Cardiac fibroblast (primary cell): ENCODE data around the gene CAPN2.

ENCODE experiments used
- DNase-seq, 2 donors: peaks; one replicate each; pipeline versions ENCODE4 v3.0.0 to v3.0.0-alpha.2; 2010; ENCODE audit warnings: low read depth in 2 of 2
- H3K4me3 ChIP-seq, 2 donors: replicated peaks in 1 of 2; 1 replicate in 1 of 2; 2 replicates in 1 of 2; pipeline ENCODE4 v1.5.1; 2011; ENCODE audit warnings: low read depth in 2 of 2, low read length in 2 of 2, mild to moderate bottlenecking in 2 of 2, moderate library complexity in 1 of 2
- CTCF ChIP-seq: IDR thresholded peaks from one replicate; pipeline ENCODE4 v1.5.1; 2011; ENCODE audit warnings: low read depth, mild to moderate bottlenecking, low read length, inconsistent platforms

CAPN2 gene

DNA sequence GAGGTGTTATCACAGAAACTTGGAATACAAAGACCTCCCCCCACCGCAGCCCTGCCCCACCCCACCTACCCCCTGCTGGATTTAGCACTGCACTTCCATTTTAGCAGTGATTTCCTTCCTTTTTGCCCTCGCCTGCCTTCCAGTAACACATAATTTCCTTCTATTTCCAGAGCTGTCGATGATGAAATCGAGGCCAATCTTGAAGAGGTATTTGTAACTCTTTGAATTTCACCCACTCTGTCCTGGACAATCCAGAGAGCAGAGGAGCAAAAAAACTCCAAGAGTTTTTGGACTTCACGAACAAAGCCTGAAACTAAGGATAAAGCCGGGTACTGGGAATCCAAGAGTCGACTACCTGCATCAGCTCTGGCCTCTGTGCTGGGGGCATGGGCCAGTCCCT lies 49.1 kb downstream of the CAPN2 start:
- peak in 1 of 2 donors; percentile 33 for DNase-seq
- no peak for TF ChIP-seq CTCF
- no peak overlapping the region for H3K4me3 ChIP-seq

- no peak for DNase-seq
- no peak for TF ChIP-seq CTCF
Measured at GRCh38 chr1:223763251-223763650, 50.9 kb downstream of the CAPN2 start.

GRCh38 chr1:223763881-223764280 lies 51.5 kb downstream of the CAPN2 start:
- no peak for DNase-seq
- no peak overlapping the region for H3K4me3 ChIP-seq
- TF ChIP-seq CTCF = no peak

More at GRCh38 chr1:223763251-223763650, 50.9 kb downstream of the CAPN2 start:
- H3K4me3 ChIP-seq = no peak overlapping the region

DNA sequence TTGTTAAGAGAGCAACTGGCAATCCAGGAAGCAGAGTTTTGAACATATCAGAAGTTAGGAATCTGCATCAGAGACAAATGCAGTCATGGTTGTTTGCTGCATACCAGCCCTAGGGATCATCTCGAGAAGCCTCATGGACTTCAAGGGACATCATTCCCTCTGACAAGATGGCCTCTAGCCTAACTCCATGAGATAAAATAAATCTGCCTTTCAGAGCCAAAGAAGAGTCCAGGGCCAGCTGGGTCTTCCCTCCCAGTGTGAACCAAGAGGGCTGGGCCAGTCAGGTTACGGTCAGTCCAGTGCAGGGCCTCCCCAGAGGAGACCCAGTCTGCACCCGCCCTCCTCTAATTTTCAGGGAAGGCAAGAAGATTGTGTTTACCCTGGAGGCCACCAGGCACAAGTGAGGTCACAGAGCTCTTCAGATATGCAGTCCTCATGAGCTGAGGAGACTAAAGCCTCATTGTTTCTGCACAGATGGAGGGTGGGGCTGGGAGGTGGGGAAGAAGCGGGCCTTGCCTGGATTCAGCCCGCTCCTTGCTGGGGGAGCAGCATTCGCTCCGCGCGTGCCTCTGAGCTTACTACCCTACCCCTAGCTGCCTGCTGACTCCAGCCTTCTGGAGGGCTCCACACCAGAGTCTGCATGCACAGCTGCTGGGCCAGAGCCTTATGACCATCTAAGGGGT lies 52.8 kb downstream of the CAPN2 start:
- H3K4me3 ChIP-seq = no peak overlapping the region
- no peak for TF ChIP-seq CTCF

DNA sequence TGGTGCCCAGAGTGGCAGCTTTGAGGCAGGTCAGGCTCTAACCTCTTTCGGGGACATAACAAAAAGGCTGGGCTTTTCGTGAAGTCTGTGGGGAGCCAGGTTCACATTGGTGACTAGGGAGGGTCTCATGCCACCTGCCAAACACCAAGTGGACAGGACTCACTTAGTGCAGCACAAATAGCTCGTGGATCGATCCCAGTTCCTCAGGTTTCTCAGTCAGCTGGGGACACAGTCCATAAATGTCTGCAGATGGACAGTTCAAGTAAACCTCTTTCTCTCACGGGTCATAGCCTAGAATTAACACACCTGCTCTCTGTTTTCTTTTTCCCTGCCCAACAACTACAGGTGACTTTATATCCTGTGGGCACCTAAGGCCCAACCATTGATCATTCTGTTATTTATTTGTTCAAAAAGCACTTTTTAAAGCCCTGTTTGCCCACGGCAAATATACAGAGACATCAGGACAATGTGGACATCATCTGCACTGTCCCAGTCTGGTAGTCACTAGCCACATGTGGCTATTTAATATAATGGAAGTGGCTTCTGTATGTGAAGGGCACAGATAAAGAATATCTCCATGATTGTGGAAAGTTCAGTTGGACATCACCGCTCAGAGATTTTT lies 53.5 kb downstream of the CAPN2 start:
- no peak for TF ChIP-seq CTCF
- no peak overlapping the region for H3K4me3 ChIP-seq
- no peak for DNase-seq

More for the DNA sequence above, 52.8 kb downstream of the CAPN2 start:
- DNase-seq = peak; percentile 27 to 41

- TF ChIP-seq CTCF = no peak
- H3K4me3 ChIP-seq = no peak overlapping the region
- DNase-seq = no peak
Measured at GRCh38 chr1:223770621-223771315, 58.4 kb downstream of the CAPN2 start.
